NB4 (cell line): ENCODE results near the gene ATG13.

ENCODE experiments used
- DNase-seq: peaks from one replicate; pipeline ENCODE4 v3.0.0; 2010; ENCODE audit warnings: low read depth
- H3K4me3 ChIP-seq: one replicate; pipeline ENCODE4 v1.5.1; 2011; ENCODE audit warnings: mild to moderate bottlenecking, low read depth, low read length, moderate library complexity
- MYC ChIP-seq: IDR thresholded peaks from 2 replicates; pipeline ENCODE4 v1.6.1; 2011; ENCODE audit warnings: low read depth, low read length
- POLR2A ChIP-seq: IDR thresholded peaks from 2 replicates; pipeline ENCODE4 v1.6.1; 2011; ENCODE audit warnings: mild to moderate bottlenecking; ENCODE audit not compliant: insufficient read length; ENCODE audit errors: extremely low read depth
- TF ChIP-seq, protein P1 (sequence below): IDR thresholded peaks from one replicate; pipeline ENCODE4 v1.5.1; 2012; ENCODE audit warnings: low read depth, low read length
- TF ChIP-seq, protein P2 (sequence below): IDR thresholded peaks from 2 replicates; pipeline ENCODE4 v1.6.1; 2011; ENCODE audit warnings: low read depth, low read length

Gene ATG13

DNA sequence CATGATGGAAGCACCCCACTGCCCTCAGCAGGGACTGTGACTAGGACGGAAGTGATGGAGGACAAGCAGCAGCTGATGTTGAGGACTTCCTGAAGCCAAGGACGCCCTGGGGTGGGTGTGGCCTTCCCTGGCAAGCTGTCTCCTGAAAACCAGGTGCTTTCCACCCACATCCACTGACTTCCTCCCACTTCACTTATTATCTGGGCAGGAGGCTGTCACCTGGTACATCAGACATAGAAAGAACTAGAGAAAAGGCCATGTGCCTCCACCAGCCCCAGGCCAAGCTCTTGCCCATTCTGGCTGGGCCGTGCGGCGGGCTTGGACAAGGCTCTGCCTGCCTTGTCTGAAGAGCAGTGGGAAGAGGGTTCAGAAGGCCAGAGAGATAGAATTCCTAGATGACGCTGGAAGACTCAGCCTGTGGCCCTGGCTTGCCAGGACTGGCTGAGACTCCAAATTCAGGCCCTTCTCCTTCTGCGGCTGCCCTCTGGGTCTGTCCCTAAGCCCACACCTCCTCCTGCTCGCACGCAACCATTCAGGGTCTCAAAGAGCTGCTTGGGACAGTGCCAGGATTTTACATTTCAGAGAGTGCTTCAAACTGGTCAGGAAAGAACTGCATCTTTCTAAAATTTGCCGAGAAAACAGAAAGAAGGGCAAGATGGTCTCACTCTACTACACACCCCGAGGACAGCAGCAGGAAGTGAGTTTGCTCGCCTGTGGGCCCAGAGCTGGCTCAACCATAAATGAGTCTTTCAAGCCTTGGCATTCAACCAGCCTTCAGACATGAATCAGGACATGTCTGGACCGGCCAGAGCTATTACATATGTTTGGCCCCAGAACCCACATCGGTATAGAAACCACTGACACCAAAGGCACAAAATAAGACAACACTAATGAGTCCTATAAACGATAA lies 69.8 kb downstream of the ATG13 start:
- no peak overlapping the region for H3K4me3 ChIP-seq
- no peak for TF ChIP-seq MYC
- TF ChIP-seq POLR2A: no peak
- TF ChIP-seq, protein P1, sequence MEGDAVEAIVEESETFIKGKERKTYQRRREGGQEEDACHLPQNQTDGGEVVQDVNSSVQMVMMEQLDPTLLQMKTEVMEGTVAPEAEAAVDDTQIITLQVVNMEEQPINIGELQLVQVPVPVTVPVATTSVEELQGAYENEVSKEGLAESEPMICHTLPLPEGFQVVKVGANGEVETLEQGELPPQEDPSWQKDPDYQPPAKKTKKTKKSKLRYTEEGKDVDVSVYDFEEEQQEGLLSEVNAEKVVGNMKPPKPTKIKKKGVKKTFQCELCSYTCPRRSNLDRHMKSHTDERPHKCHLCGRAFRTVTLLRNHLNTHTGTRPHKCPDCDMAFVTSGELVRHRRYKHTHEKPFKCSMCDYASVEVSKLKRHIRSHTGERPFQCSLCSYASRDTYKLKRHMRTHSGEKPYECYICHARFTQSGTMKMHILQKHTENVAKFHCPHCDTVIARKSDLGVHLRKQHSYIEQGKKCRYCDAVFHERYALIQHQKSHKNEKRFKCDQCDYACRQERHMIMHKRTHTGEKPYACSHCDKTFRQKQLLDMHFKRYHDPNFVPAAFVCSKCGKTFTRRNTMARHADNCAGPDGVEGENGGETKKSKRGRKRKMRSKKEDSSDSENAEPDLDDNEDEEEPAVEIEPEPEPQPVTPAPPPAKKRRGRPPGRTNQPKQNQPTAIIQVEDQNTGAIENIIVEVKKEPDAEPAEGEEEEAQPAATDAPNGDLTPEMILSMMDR: no peak
- TF ChIP-seq, protein P2, sequence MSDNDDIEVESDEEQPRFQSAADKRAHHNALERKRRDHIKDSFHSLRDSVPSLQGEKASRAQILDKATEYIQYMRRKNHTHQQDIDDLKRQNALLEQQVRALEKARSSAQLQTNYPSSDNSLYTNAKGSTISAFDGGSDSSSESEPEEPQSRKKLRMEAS: no peak
- no peak for DNase-seq

DNA sequence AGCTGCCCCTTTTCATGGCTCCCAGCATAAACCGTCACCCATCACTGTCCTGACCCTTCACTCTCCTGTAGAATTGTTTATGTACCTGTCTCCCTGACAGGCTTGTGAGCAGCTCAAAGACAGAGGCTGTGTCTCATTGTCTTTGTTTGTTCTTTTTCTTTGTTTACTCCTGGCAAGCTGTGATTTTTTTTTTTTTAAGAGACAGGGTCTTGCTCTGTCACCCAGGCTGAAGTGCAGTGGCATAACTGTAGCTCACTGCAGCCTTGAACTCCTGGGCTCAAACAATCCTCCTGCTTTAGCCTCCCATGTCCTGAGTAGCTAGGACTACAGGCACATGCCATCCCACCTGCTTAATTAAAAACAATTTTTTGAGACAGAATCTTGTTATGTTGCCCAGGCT lies 73.3 kb downstream of the ATG13 start:
- no peak overlapping the region for H3K4me3 ChIP-seq
- DNase-seq: no peak
- no peak for TF ChIP-seq POLR2A
- TF ChIP-seq, protein P2: no peak

DNA sequence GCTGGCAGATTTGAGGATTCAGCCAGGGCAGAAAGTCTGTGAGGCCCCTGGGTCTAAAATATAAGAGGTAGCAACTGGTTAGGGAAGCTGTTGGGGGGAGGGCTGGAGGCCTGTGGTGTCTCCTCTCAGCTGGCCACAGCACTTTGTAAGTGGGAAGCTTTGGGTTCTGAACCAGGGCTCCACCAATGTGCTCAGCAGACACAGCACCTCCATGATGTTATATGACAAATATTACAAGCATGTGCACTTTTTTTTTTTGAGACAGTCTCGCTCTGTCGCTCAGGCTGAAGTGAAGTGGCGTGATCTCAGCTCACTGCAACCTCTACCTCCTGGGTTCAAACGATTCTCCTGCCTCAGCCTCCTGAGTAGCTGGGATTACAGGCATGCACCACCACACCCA lies 75.1 kb downstream of the ATG13 start:
- TF ChIP-seq MYC: no peak
- TF ChIP-seq POLR2A: no peak
- TF ChIP-seq, protein P2: no peak
- TF ChIP-seq, protein P1: no peak
- DNase-seq: no peak

DNA sequence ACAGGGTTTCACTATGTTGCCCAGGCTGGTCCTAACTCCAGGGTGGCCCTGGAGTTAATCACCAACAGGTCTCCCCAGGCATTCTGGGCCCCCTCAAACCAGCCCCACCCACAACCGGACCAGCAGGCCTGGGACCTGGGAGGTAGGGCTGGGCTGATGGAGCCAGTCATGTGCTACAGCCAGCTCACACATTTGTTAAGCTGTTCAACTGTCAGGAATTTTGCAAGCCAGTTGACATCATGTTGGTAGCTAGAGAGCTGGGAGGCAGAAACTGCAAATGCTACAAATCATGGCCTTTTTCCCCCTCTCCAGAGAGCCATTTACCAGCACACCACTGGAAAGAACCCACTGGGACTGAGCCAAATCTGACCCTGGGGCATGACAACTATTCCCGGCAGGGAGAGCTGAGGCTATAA lies 76.3 kb downstream of the ATG13 start:
- TF ChIP-seq MYC (no peak), POLR2A (no peak)
- TF ChIP-seq, protein P2: no peak
- TF ChIP-seq, protein P1: no peak
- DNase-seq: no peak
- no peak overlapping the region for H3K4me3 ChIP-seq

More for the DNA sequence above, 75.1 kb downstream of the ATG13 start:
- H3K4me3 ChIP-seq: no peak overlapping the region

DNA sequence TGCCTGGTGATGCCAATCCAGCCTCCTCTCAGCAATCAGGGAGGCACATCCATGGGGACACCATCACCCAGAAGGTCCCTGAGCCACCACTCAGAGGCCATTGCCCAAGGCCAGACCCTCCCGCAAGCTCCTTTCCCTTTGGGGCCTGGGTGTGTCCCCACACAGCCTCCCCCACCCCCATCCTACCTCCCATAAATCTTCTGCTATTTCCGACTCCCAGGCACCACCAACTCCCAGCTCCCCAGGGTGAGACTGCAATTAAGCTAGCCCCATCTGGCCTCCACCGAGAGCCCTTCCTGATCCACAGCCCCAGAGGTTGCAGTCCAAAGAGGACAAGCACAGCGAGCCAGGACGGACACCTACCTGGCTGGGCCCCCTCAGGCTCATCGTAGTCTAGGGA lies 76.7 kb downstream of the ATG13 start:
- TF ChIP-seq, protein P2: no peak
- TF ChIP-seq MYC (no peak), POLR2A (no peak)
- TF ChIP-seq, protein P1: no peak
- DNase-seq: no peak
- H3K4me3 ChIP-seq: no peak overlapping the region

DNA sequence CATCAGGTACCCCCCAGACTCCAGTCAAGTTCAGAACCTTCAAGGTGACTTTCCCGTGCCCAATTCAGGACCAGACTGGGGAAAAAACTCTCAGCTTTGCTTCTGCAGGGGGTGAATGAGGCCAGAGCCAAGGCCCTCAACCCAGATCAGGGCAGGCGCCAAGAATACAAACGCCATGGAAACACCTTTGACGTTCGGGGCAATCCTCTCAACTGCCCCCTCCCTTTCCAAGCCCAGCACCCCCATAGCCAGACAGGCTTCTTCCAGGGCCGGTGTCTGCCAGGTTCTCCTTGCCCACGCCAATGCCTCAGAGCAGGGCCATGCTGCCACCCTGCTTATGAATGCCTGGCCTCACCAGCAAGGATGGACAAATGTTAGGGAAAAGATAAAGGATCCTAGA lies 77.3 kb downstream of the ATG13 start:
- TF ChIP-seq, protein P2: no peak
- no peak for TF ChIP-seq MYC
- TF ChIP-seq, protein P1: no peak
- TF ChIP-seq POLR2A: no peak
- H3K4me3 ChIP-seq: no peak overlapping the region

More for the DNA sequence above, 77.3 kb downstream of the ATG13 start:
- no peak for DNase-seq
